ENCODE results near the gene LLGL2.

Gene LLGL2

DNA sequence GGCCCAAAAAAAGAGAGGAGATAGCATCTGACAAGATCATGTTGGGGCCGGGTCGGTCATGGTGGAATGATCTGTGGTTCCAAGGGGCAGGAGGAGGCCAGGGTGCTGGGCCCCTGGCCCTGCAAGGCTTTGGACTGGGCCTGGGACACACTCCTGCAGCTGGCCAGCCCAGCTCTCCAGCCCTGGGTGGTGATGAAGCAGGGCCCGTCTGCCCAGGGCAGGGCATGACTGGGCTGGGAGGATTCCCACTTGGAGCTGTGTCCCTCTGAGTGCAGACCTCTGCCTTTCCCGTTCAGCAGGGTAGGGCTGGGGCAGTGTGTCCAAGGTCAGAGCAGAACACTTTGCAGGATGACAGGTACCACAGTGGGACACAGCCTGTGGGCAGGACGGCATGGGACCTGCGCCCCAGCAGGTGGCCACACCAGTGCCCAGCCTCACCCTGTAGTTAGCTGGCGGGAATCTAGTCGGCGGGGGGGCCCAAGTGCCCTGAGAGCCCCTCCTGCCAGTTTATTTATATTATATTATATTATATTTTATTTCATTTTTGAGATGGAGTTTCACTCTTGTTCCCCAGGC lies 34.5 kb downstream of the LLGL2 start:
- H3K4me3 ChIP-seq (ENCODE audit: low read depth, low read length): no peak overlapping the region
- no peak for DNase-seq (ENCODE audit: low read depth)
- TF ChIP-seq POLR2A (IDR thresholded peaks at IDR 0.05; ENCODE audit: extremely low read depth, insufficient read length): no peak
- no peak for TF ChIP-seq MYC (IDR thresholded peaks at IDR 0.05; ENCODE audit: low read depth, low read length)
- no peak for TF ChIP-seq CTCF (IDR thresholded peaks at IDR 0.05; ENCODE audit: low read depth, low read length)
- TF ChIP-seq MAX (IDR thresholded peaks at IDR 0.05; ENCODE audit: low read depth, low read length): no peak

- DNase-seq (ENCODE audit: low read depth): no peak
- no peak for TF ChIP-seq MYC (IDR thresholded peaks at IDR 0.05; ENCODE audit: low read depth, low read length)
- TF ChIP-seq MAX (IDR thresholded peaks at IDR 0.05; ENCODE audit: low read depth, low read length): no peak
- TF ChIP-seq POLR2A (IDR thresholded peaks at IDR 0.05; ENCODE audit: extremely low read depth, insufficient read length): no peak
- TF ChIP-seq CTCF (IDR thresholded peaks at IDR 0.05; ENCODE audit: low read depth, low read length): no peak
- H3K4me3 ChIP-seq (ENCODE audit: low read depth, low read length): no peak overlapping the region
Observed at GRCh38 chr17:75561927-75562603, 36.6 kb downstream of the LLGL2 start.

DNA sequence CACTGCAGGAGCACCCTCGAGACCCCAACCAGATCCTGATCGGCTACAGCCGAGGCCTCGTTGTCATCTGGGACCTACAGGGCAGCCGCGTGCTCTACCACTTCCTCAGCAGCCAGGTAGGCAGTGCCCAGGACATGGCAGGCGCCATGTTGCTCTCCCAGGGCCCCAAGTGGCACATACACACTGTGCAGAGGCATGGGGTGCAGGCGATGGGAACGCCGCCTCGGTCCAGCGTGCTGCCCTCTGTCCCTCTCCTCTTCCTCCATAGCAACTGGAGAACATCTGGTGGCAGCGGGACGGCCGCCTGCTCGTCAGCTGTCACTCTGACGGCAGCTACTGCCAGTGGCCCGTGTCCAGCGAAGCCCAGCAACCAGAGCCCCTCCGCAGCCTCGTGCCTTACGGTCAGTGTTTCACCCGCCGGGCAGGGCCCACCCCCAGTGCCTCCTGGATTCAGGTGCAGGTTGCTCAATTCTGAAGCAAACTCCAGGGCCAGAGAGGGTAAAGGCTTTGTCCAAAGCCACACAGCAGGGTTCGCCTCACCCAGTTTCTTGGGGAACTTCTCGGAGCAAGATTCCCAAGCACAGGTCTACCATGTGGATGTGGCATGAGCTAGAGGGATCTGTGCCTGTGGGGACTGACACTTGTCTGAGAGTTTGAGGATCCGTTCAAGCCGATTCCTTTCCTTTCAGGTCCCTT lies 37.7 kb downstream of the LLGL2 start:
- TF ChIP-seq MYC (IDR thresholded peaks at IDR 0.05; ENCODE audit: low read depth, low read length) (no peak), MAX (IDR thresholded peaks at IDR 0.05; ENCODE audit: low read depth, low read length) (no peak), POLR2A (IDR thresholded peaks at IDR 0.05; ENCODE audit: extremely low read depth, insufficient read length) (no peak), CTCF (IDR thresholded peaks at IDR 0.05; ENCODE audit: low read depth, low read length) (no peak)
- no peak for DNase-seq (ENCODE audit: low read depth)

GRCh38 chr17:75564195-75564594 lies 38.7 kb downstream of the LLGL2 start:
- H3K4me3 ChIP-seq (ENCODE audit: low read depth, low read length): no peak overlapping the region
- DNase-seq (ENCODE audit: low read depth): no peak
- no peak for TF ChIP-seq MYC (IDR thresholded peaks at IDR 0.05; ENCODE audit: low read depth, low read length)
- TF ChIP-seq POLR2A (IDR thresholded peaks at IDR 0.05; ENCODE audit: extremely low read depth, insufficient read length): no peak
- no peak for TF ChIP-seq CTCF (IDR thresholded peaks at IDR 0.05; ENCODE audit: low read depth, low read length)
- TF ChIP-seq MAX (IDR thresholded peaks at IDR 0.05; ENCODE audit: low read depth, low read length): no peak

More for the DNA sequence above, 37.7 kb downstream of the LLGL2 start:
- no peak overlapping the region for H3K4me3 ChIP-seq (ENCODE audit: low read depth, low read length)

DNA sequence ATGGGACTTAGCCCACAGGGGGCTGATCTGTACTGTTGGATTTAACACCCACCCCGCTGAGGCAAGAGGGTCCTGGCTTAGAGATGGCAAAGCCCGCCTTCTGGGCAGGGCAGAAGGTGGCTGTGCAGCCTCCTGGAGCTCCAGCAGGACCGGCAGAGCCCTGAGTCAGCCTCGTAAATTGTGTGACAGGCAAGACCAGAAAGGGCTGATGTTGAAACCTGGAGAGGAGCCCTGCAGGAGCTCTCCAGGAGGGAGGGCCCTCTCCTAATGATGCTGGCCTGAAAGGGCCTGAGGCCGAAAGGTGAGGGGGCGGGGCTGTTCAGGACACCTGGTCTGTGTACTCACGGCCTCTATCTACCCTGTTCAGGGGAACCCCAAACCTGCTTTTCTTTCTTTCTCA lies 39.6 kb downstream of the LLGL2 start:
- no peak overlapping the region for H3K4me3 ChIP-seq (ENCODE audit: low read depth, low read length)
- peak; percentile 84 for DNase-seq (ENCODE audit: low read depth)
- TF ChIP-seq CTCF (IDR thresholded peaks at IDR 0.05; ENCODE audit: low read depth, low read length) (no peak), MYC (IDR thresholded peaks at IDR 0.05; ENCODE audit: low read depth, low read length) (no peak), MAX (IDR thresholded peaks at IDR 0.05; ENCODE audit: low read depth, low read length) (no peak), POLR2A (IDR thresholded peaks at IDR 0.05; ENCODE audit: extremely low read depth, insufficient read length) (no peak)

All from NB4 (cell line).